Natural killer cell (primary cell): Measurements from ENCODE around the gene LYRM4. TPM values are rescaled to one million over a fixed set of nuclear protein-coding genes. Genes with fewer than 3 reads are reported as not detected.
A peak's percentile ranks its signal among the peaks of the same experiment; 100 is the strongest.

Experiments
- ATAC-seq, 3 donors: fragments of 150-1000 bp in 2 of 3; fragments of 200-7000 bp in 1 of 3; cut with Tn5 transposase; 1 replicate in 1 of 3; 2 replicates in 2 of 3; pipeline ENCODE4 v1.10.0; 2021; ENCODE audit warnings: mild to moderate bottlenecking in 2 of 3, moderate library complexity in 2 of 3
- DNase-seq, 2 donors: peaks; one replicate each; pipeline versions ENCODE4 v3.0.0 to v3.0.0-alpha.2; 2013 to 2021; ENCODE audit warnings: mixed read lengths in 1 of 2
- H3K27ac ChIP-seq: one replicate; pipeline ENCODE4 v1.5.1; 2013; ENCODE audit warnings: mild to moderate bottlenecking, low read length
- H3K27me3 ChIP-seq: one replicate; pipeline ENCODE4 v1.6.1; 2013; ENCODE audit warnings: low read length; ENCODE audit not compliant: control insufficient read depth, insufficient read depth
- H3K36me3 ChIP-seq: one replicate; pipeline ENCODE4 v1.6.1; 2013; ENCODE audit warnings: low read length; ENCODE audit not compliant: control insufficient read depth, insufficient read depth
- H3K4me1 ChIP-seq: one replicate; pipeline ENCODE4 v1.6.1; 2013; ENCODE audit warnings: low read length; ENCODE audit not compliant: control insufficient read depth, insufficient read depth
- H3K4me3 ChIP-seq: one replicate; pipeline ENCODE4 v1.5.1; 2013; ENCODE audit warnings: low read length
- H3K9me3 ChIP-seq: one replicate; pipeline ENCODE4 v1.6.1; 2013; ENCODE audit warnings: low read length; ENCODE audit not compliant: control insufficient read depth, insufficient read depth
- H3K27ac Mint-ChIP-seq, 2 donors: one replicate each; pipeline ENCODE4 v1.8.0; 2022; ENCODE audit warnings: mild to moderate bottlenecking in 2 of 2, mixed read lengths in 2 of 2, moderate library complexity in 1 of 2
- H3K27me3 Mint-ChIP-seq, 2 donors: one replicate each; pipeline ENCODE4 v1.8.0; 2022; ENCODE audit warnings: low read depth in 2 of 2, mixed read lengths in 2 of 2
- H3K36me3 Mint-ChIP-seq: one replicate; pipeline ENCODE4 v1.8.0; 2022; ENCODE audit warnings: mixed read lengths
- H3K4me1 Mint-ChIP-seq, 2 donors: one replicate each; pipeline ENCODE4 v1.8.0; 2022; ENCODE audit warnings: mixed read lengths in 2 of 2
- H3K4me3 Mint-ChIP-seq: one replicate; pipeline ENCODE4 v1.8.0; 2022; ENCODE audit warnings: mild to moderate bottlenecking, moderate library complexity, mixed read lengths
- H3K9me3 Mint-ChIP-seq, 2 donors: one replicate each; pipeline ENCODE4 v1.8.0; 2022; ENCODE audit warnings: mixed read lengths in 2 of 2
- WGBS: methylation state at CpG from one replicate; pipeline ENCODE4 v1.1.7; 2013; ENCODE audit warnings: missing lambda C conversion rate; ENCODE audit not compliant: insufficient coverage; 5-methylcytosine and 5-hydroxymethylcytosine counted together
- intact Hi-C: fragments of 100-400 bp; cut with micrococcal nuclease; formaldehyde crosslinking; loops from one replicate; pipeline ENCODE4 v1.14.2; 2022
- total RNA-seq, 4 donors: library from RNA; stranded (reverse); fragments of 120-200 nt in 1 of 4; gene quantifications; one replicate each; pipeline versions ENCODE4 v1.2.3 to v1.2.4, GENCODE V29; 2013 to 2022
- TF ChIP-seq, protein P1 (sequence below): fragments of 200-600 bp; IDR thresholded peaks from one replicate; pipeline ENCODE4 v1.8.0; 2022; ENCODE audit warnings: antibody characterized with exemption

LYRM4 gene
- total RNA-seq, 3 donors from 2014 or later (not counting 1 experiment from before 2014, with no cell fraction given), result 9.1 to 11.4 (median 11.1) TPM

DNA sequence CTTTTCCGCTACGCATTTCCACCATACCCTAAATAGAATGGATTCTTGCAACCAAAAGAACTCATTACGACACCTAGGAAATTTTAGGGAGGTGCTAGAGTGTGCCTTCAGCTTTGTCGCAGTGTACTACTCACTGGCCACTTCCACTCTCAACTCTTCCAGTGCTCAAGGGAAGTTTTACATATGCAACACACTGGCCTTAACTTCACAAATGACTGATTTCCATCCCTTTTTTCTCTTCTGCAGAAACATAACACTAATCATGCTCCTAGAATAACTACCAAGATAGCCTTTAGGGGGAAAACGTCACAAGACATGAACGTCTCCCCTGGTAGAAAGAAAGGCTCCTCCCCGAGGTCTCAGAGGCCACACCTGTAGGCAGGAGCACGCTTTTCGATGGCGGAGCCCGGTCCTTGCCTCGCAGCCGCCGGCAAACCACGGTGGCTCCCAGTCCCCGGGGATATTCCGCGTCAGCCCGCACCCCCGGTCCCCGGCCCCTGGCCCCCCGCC lies 584 bp downstream of the LYRM4 start:
- H3K36me3 Mint-ChIP-seq, result no peaks in the 10 kb centered on the region
- peak overlapping the region; percentile 98 for H3K4me3 Mint-ChIP-seq
- peak overlapping the region; percentile 99 to 100 for H3K27ac Mint-ChIP-seq
- DNase-seq (peak in 1 of 2 donors; percentile 87), ATAC-seq (peak; percentile 43 to 70 (median 60))
- peaks cover 14% of the 10 kb centered on the region for H3K4me1 ChIP-seq
- intact Hi-C loops, result loop anchor here (2.0 kb wide), 1 partner anchor 257 kb away; no protein-coding TSS in a partner anchor
- H3K9me3 ChIP-seq, result no peaks in the 10 kb centered on the region
- H3K36me3 ChIP-seq, result no peaks in the 10 kb centered on the region
- H3K27me3 ChIP-seq, result no peaks in the 10 kb centered on the region
- H3K4me3 ChIP-seq, result peak overlapping the region; percentile 76
- H3K9me3 Mint-ChIP-seq, result no peaks in the 10 kb centered on the region
- WGBS, result 0% methylated on average over 20 of the region's 22 CpGs
- TF ChIP-seq, protein P1, sequence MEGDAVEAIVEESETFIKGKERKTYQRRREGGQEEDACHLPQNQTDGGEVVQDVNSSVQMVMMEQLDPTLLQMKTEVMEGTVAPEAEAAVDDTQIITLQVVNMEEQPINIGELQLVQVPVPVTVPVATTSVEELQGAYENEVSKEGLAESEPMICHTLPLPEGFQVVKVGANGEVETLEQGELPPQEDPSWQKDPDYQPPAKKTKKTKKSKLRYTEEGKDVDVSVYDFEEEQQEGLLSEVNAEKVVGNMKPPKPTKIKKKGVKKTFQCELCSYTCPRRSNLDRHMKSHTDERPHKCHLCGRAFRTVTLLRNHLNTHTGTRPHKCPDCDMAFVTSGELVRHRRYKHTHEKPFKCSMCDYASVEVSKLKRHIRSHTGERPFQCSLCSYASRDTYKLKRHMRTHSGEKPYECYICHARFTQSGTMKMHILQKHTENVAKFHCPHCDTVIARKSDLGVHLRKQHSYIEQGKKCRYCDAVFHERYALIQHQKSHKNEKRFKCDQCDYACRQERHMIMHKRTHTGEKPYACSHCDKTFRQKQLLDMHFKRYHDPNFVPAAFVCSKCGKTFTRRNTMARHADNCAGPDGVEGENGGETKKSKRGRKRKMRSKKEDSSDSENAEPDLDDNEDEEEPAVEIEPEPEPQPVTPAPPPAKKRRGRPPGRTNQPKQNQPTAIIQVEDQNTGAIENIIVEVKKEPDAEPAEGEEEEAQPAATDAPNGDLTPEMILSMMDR, result no peak
- peaks cover 19 to 22% of the 10 kb centered on the region in 2 donors for H3K4me1 Mint-ChIP-seq
- H3K27me3 Mint-ChIP-seq, result no peaks in the 10 kb centered on the region
- H3K27ac ChIP-seq, result peak overlapping the region; percentile 85

DNA sequence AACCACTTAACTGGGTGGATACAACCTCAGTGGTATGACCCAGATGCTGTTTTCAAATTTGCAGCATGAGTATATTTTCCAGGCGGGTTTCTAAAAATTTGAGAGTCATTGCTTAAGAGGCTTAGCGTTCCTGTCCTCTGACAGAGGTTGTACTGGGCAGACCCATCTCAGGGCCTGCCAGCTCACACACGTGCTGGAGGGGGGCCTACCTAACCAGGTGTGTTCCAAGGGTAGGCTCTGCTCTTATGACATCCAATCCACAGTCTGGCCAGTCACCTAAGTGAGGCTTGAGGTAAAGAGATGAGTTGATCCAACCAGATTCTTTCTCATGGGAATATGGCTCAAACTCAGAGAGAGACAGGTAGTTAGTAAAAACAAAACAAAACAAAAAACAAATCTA lies 1.3 kb downstream of the LYRM4 start:
- intact Hi-C loops, result no loop called here
- H3K9me3 ChIP-seq, result no peaks in the 10 kb centered on the region
- no peaks in the 10 kb centered on the region for H3K36me3 ChIP-seq
- WGBS, result 86% methylated on average over 3 of the region's 3 CpGs
- H3K9me3 Mint-ChIP-seq, result no peaks in the 10 kb centered on the region
- peak overlapping the region; percentile 98 for H3K4me3 Mint-ChIP-seq
- peak overlapping the region; percentile 99 to 100 for H3K27ac Mint-ChIP-seq
- no peak for ATAC-seq
- H3K4me1 ChIP-seq, result peaks cover 14% of the 10 kb centered on the region
- no peak overlapping the region for H3K4me3 ChIP-seq
- TF ChIP-seq, protein P1, result no peak
- H3K27ac ChIP-seq, result peak overlapping the region; percentile 85
- no peaks in the 10 kb centered on the region for H3K27me3 Mint-ChIP-seq
- H3K27me3 ChIP-seq, result no peaks in the 10 kb centered on the region
- H3K4me1 Mint-ChIP-seq, result peaks cover 19 to 22% of the 10 kb centered on the region in 2 donors
- DNase-seq, result no peak
- no peaks in the 10 kb centered on the region for H3K36me3 Mint-ChIP-seq

DNA sequence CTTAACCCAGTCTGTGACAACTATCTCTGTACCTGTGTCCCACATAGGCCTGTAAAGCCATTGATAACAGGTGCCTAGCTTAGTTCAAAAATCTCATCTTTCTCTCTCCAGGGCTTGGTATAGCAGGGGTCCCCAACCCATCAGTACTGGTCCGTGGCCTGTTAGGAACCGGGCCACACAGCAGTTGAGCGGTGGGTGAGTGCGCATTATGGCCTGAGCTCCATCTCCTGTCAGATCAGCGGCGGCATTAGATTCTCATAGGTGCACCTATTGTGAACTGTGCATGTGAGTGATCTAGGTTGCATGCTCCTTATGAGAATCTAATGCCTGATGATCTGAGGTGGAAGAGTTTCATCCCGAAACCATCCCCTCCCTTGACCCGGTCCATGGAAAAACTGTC lies 3.4 kb downstream of the LYRM4 start:
- 98% methylated on average over 8 of the region's 8 CpGs for WGBS
- no peaks in the 10 kb centered on the region for H3K27me3 Mint-ChIP-seq

More for the DNA sequence above, 3.4 kb downstream of the LYRM4 start:
- H3K36me3 ChIP-seq, result no peaks in the 10 kb centered on the region
- no peak overlapping the region for H3K27ac Mint-ChIP-seq
- no peaks in the 10 kb centered on the region for H3K27me3 ChIP-seq
- H3K9me3 ChIP-seq, result no peaks in the 10 kb centered on the region
- TF ChIP-seq, protein P1, result no peak
- no peak overlapping the region for H3K4me3 Mint-ChIP-seq
- ATAC-seq (no peak), DNase-seq (no peak)
- H3K4me3 ChIP-seq, result no peak overlapping the region
- peaks cover 13% of the 10 kb centered on the region for H3K4me1 ChIP-seq
- H3K27ac ChIP-seq, result no peak overlapping the region
- intact Hi-C loops, result no loop called here
- no peaks in the 10 kb centered on the region for H3K36me3 Mint-ChIP-seq
- no peaks in the 10 kb centered on the region for H3K9me3 Mint-ChIP-seq
- H3K4me1 Mint-ChIP-seq, result peaks cover 19 to 22% of the 10 kb centered on the region in 2 donors
